HCT116 (cell line): ENCODE measurements around the gene VEGFA. TPM values are rescaled to one million over a fixed set of nuclear protein-coding genes. Genes with fewer than 3 reads are reported as not detected.

Source experiments
- ATAC-seq: fragments of 200-7000 bp; cut with Tn5 transposase; 2 replicates; pipeline ENCODE4 v1.9.1; 2020; ENCODE audit warnings: mild to moderate bottlenecking, moderate library complexity
- BruUV-seq: library from RNA; stranded (reverse); fragments of 400-500 nt; replicated peaks from 2 replicates; lab custom pipeline; 2021; lab: Mats Ljungman, UMichigan
- CTCF ChIA-PET: fragments of 300-600 bp; sonication (Branson Sonifier 250); formaldehyde crosslinking; loops from one replicate; lab custom pipeline; 2021; ENCODE audit warnings: antibody characterized with exemption; lab: Charles Lee
- POLR2A ChIA-PET: fragments of 300-600, 350-600 bp; sonication (Branson Sonifier 250); formaldehyde crosslinking; loops from one replicate; lab custom pipeline; 2021; ENCODE audit warnings: antibody characterized with exemption; lab: Charles Lee
- RAD21 ChIA-PET, 2 experiments: fragments of 300-600 bp; sonication (Branson Sonifier 250); formaldehyde crosslinking; loops; one replicate each; lab custom pipeline; 2023; ENCODE audit warnings: low total read pairs in 2 of 2; ENCODE audit not compliant: uncharacterized antibody in 2 of 2, unreplicated experiment in 2 of 2, low non-redundant PET in 1 of 2; lab: Charles Lee
- DNase-seq: peaks from one replicate; pipeline ENCODE4 v3.0.0-alpha.2; 2010; ENCODE audit warnings: low read depth, low spot score
- H2AFZ ChIP-seq: fragments of 200-600 bp; shearing (Covaris generic), sonication (generic); 2 replicates; pipeline ENCODE4 v1.6.1; 2017; ENCODE audit warnings: low read depth, mixed run types, mixed read lengths, antibody characterized with exemption, low read length; ENCODE audit not compliant: poor library complexity, severe bottlenecking
- H3K27ac ChIP-seq: 2 replicates; pipeline ENCODE4 v1.5.1; 2012; ENCODE audit warnings: low read depth, low read length
- H3K27me3 ChIP-seq: fragments of 200-600 bp; sonication (generic); 2 replicates; pipeline ENCODE4 v1.6.1; 2016; ENCODE audit warnings: mixed run types, low read length, mixed read lengths; ENCODE audit not compliant: insufficient read depth
- H3K36me3 ChIP-seq, 2 experiments: fragments of 200-500 bp in 1 of 2; fragments of 200-600 bp in 1 of 2; sonication (Bioruptor generic) in 1 of 2; sonication (generic) in 1 of 2; 2 replicates each; pipeline versions ENCODE4 v1.5.1 to v1.6.1; 2014 to 2016; ENCODE audit warnings: low read length in 2 of 2, inconsistent platforms in 1 of 2, mixed read lengths in 1 of 2, mixed run types in 1 of 2; ENCODE audit not compliant: insufficient read depth in 2 of 2, control insufficient read depth in 1 of 2
- H3K4me1 ChIP-seq, 2 experiments: fragments of 200-600 bp in 1 of 2; sonication (generic) in 1 of 2; 2 replicates each; pipeline versions ENCODE4 v1.5.1 to v1.6.1; 2012 to 2017; ENCODE audit warnings: low read length in 2 of 2, inconsistent platforms in 1 of 2, mild to moderate bottlenecking in 1 of 2, mixed read lengths in 1 of 2, mixed run types in 1 of 2, moderate library complexity in 1 of 2; ENCODE audit not compliant: insufficient read depth in 2 of 2, control insufficient read depth in 1 of 2
- H3K4me2 ChIP-seq: fragments of 200-600 bp; sonication (generic); 2 replicates; pipeline ENCODE4 v1.6.1; 2017; ENCODE audit warnings: mixed run types, low read length, mixed read lengths
- H3K4me3 ChIP-seq, 2 experiments: fragments of 200-600 bp in 1 of 2; sonication (generic) in 1 of 2; replicated peaks in 1 of 2; 2 replicates each; pipeline ENCODE4 v1.5.1; 2011 to 2016; ENCODE audit warnings: low read length in 2 of 2, control low read depth in 1 of 2, low read depth in 1 of 2, mild to moderate bottlenecking in 1 of 2, mixed read lengths in 1 of 2, mixed run types in 1 of 2
- H3K79me2 ChIP-seq: fragments of 200-600 bp; sonication (generic); 2 replicates; pipeline ENCODE4 v1.6.1; 2017; ENCODE audit warnings: mild to moderate bottlenecking, mixed run types, low read length, moderate library complexity, mixed read lengths; ENCODE audit not compliant: insufficient read depth
- H3K9ac ChIP-seq: fragments of 200-600 bp; sonication (generic); 2 replicates; pipeline ENCODE4 v1.6.1; 2016; ENCODE audit warnings: low read length, mixed read lengths
- H3K9me2 ChIP-seq: fragments of 200-600 bp; sonication (generic), shearing (Covaris generic); 2 replicates; pipeline ENCODE4 v1.6.1; 2017; ENCODE audit warnings: mixed run types, mild to moderate bottlenecking, moderate library complexity; ENCODE audit not compliant: insufficient read depth
- H3K9me3 ChIP-seq, 2 experiments: fragments of 200-500 bp in 1 of 2; fragments of 200-600 bp in 1 of 2; sonication (Bioruptor generic) in 1 of 2; sonication (generic) in 1 of 2; 2 replicates each; pipeline ENCODE4 v1.6.1; 2014 to 2017; ENCODE audit warnings: low read length in 2 of 2, mixed read lengths in 2 of 2, inconsistent platforms in 1 of 2, low read depth in 1 of 2, mild to moderate bottlenecking in 1 of 2, mixed run types in 1 of 2, moderate library complexity in 1 of 2; ENCODE audit not compliant: control insufficient read depth in 1 of 2, insufficient read depth in 1 of 2
- H4K20me1 ChIP-seq: fragments of 200-600 bp; sonication (generic), shearing (Covaris generic); 2 replicates; pipeline ENCODE4 v1.6.1; 2017; ENCODE audit warnings: mixed run types, mild to moderate bottlenecking, moderate library complexity; ENCODE audit not compliant: insufficient read depth
- CBX3 ChIP-seq: IDR thresholded peaks from 2 replicates; pipeline ENCODE4 v1.6.1; 2012; ENCODE audit warnings: low read depth
- EGR1 ChIP-seq: IDR thresholded peaks from 2 replicates; pipeline ENCODE4 v1.6.1; 2012; ENCODE audit warnings: low read depth
- EZH2 ChIP-seq: fragments of 200-600 bp; sonication (generic); IDR thresholded peaks from 2 replicates; pipeline ENCODE4 v1.6.1; 2017; ENCODE audit warnings: antibody characterized with exemption, mixed run types
- EZH2phosphoT487 ChIP-seq: fragments of 200-600 bp; IDR thresholded peaks from 2 replicates; pipeline ENCODE4 v1.6.1; 2018; ENCODE audit warnings: antibody characterized with exemption, borderline replicate concordance
- POLR2AphosphoS5 ChIP-seq: IDR thresholded peaks from 2 replicates; pipeline ENCODE4 v1.6.1; 2011; ENCODE audit warnings: mild to moderate bottlenecking, low read depth, low read length, moderate library complexity
- SP1 ChIP-seq: IDR thresholded peaks from 2 replicates; pipeline ENCODE4 v1.6.1; 2012; ENCODE audit warnings: low read depth
- intact Hi-C: fragments of 100-400 bp; cut with micrococcal nuclease; formaldehyde crosslinking; loops from 2 replicates; pipeline ENCODE4 v1.10.0; 2022
- total RNA-seq: library from RNA; stranded (reverse); gene quantifications from one replicate; pipeline ENCODE4 v1.2.1, GENCODE V29; 2021; ENCODE audit not compliant: unreplicated experiment
- TF ChIP-seq, protein P1 (sequence below), 3 experiments: fragments of 200-600 bp in 1 of 3; sonication (generic) in 1 of 3; IDR thresholded peaks in 2 of 3; conservative IDR thresholded peaks in 1 of 3; 2 replicates each; pipeline ENCODE4 v1.5.1; 2012 to 2017; ENCODE audit warnings: low read depth in 2 of 3, low read length in 2 of 3, antibody characterized with exemption in 1 of 3, borderline replicate concordance in 1 of 3, control low read depth in 1 of 3, mild to moderate bottlenecking in 1 of 3, mixed read lengths in 1 of 3, mixed run types in 1 of 3, moderate library complexity in 1 of 3; ENCODE audit not compliant: insufficient read depth in 1 of 3
- TF ChIP-seq, protein P2 (sequence below): IDR thresholded peaks from 2 replicates; pipeline ENCODE4 v1.6.1; 2012

VEGFA gene
- total RNA-seq, 1 experiment from 2014 or later: 112 TPM

DNA sequence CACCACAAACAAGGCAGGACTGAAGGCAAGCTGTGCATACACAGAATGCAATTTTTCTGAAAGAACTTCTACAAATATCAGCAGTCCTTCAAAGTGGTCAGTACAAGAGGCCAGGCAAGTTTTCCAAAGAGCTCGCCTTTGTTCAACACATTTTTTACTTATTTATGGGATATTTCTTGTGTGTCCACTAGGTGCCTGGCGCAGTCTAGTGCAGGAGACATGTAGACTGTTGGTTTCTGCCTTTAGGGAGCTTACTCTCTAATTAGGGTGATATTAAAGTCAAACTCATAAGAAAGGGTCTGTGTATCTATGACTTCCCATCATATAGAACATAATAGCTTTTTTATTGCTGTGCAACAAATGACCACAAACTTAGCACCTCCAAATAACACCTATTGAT is 21.2 kb upstream of the VEGFA start:
- no peak overlapping the region for H3K4me3 ChIP-seq
- no peak for DNase-seq
- H3K4me2 ChIP-seq: no peak overlapping the region
- TF ChIP-seq POLR2AphosphoS5: no peak
- TF ChIP-seq, protein P1, sequence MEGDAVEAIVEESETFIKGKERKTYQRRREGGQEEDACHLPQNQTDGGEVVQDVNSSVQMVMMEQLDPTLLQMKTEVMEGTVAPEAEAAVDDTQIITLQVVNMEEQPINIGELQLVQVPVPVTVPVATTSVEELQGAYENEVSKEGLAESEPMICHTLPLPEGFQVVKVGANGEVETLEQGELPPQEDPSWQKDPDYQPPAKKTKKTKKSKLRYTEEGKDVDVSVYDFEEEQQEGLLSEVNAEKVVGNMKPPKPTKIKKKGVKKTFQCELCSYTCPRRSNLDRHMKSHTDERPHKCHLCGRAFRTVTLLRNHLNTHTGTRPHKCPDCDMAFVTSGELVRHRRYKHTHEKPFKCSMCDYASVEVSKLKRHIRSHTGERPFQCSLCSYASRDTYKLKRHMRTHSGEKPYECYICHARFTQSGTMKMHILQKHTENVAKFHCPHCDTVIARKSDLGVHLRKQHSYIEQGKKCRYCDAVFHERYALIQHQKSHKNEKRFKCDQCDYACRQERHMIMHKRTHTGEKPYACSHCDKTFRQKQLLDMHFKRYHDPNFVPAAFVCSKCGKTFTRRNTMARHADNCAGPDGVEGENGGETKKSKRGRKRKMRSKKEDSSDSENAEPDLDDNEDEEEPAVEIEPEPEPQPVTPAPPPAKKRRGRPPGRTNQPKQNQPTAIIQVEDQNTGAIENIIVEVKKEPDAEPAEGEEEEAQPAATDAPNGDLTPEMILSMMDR (IDR thresholded peaks at IDR 0.05 in 2 of 3, conservative IDR thresholded peaks at IDR 0.05 in 1 of 3; ENCODE audit: borderline replicate concordance in 1 of 3, insufficient read depth in 1 of 3, low read depth in 2 of 3, low read length in 2 of 3): peak in 1 of 3 experiments; percentile 16; a peak in 1 of 6 replicates
- TF ChIP-seq EZH2phosphoT487: no peak
- peak; percentile 50; the same call in 1 of the 2 replicates for ATAC-seq
- no peaks in the 10 kb centered on the region for H4K20me1 ChIP-seq
- POLR2A ChIA-PET: interaction anchor here (2.0 kb wide), 1 partner anchor 21 kb away, joined by 7 read pairs; the partner anchor contains the start of gene VEGFA
- BruUV-seq: no TSS peak
- H3K36me3 ChIP-seq: no peaks in the 10 kb centered on the region
- no peak overlapping the region for H3K27ac ChIP-seq
- intact Hi-C loops: no loop called here
- no peaks in the 10 kb centered on the region for H3K9me3 ChIP-seq
- H3K9me2 ChIP-seq: no peaks in the 10 kb centered on the region
- H3K4me1 ChIP-seq: no peaks in the 10 kb centered on the region
- H3K9ac ChIP-seq: no peak overlapping the region
- no peaks in the 10 kb centered on the region for H3K79me2 ChIP-seq
- H3K27me3 ChIP-seq: no peaks in the 10 kb centered on the region
- no peak overlapping the region for H2AFZ ChIP-seq
- RAD21 ChIA-PET: no interaction called here
- CTCF ChIA-PET: interaction anchor here (0.5 to 1.7 kb wide), 2 partner anchors 10 to 115 kb away, joined by 4 to 5 read pairs; no protein-coding TSS in a partner anchor

DNA sequence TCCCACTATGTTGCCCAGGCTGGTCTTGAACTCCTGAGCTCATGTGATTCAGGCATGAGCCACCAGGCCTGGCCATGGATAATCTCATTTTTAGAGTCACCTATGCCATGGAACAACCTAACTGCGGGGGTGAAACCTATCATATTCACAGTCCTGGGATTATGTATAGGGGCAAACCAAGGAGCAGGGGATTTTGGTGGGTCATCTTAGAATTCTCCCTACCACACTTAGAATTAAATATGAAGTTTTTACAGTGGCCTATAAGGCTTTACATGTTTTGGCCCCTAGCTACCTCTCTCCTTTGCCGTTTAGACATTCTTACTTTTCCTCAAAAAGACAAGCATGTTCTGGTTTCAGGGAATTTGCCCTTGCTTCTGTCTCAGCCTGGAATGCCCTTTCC is 20.6 kb upstream of the VEGFA start:
- no peak overlapping the region for H2AFZ ChIP-seq
- intact Hi-C loops: no loop called here
- ChIA-PET CTCF (interaction anchor here (0.5 to 1.7 kb wide), 2 partner anchors 10 to 115 kb away, joined by 4 to 5 read pairs; no protein-coding TSS in a partner anchor), POLR2A (interaction anchor here (2.0 kb wide), 1 partner anchor 20 kb away, joined by 7 read pairs; the partner anchor contains the start of gene VEGFA), RAD21 (no interaction called here)
- H3K4me2 ChIP-seq: no peak overlapping the region
- H3K9me3 ChIP-seq: no peaks in the 10 kb centered on the region
- TF ChIP-seq EGR1: no peak
- no peak for TF ChIP-seq SP1
- TF ChIP-seq, protein P2, sequence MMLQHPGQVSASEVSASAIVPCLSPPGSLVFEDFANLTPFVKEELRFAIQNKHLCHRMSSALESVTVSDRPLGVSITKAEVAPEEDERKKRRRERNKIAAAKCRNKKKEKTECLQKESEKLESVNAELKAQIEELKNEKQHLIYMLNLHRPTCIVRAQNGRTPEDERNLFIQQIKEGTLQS: no peak
- TF ChIP-seq CBX3: no peak
- TF ChIP-seq, protein P1 (IDR thresholded peaks at IDR 0.05 in 2 of 3, conservative IDR thresholded peaks at IDR 0.05 in 1 of 3; ENCODE audit: borderline replicate concordance in 1 of 3, insufficient read depth in 1 of 3, low read depth in 2 of 3, low read length in 2 of 3): no peak
- TF ChIP-seq EZH2: no peak
- H3K27ac ChIP-seq: no peak overlapping the region
- H4K20me1 ChIP-seq: no peaks in the 10 kb centered on the region
- H3K4me1 ChIP-seq: no peaks in the 10 kb centered on the region
- no peaks in the 10 kb centered on the region for H3K27me3 ChIP-seq
- DNase-seq (no peak), ATAC-seq (no peak)
- no peaks in the 10 kb centered on the region for H3K9me2 ChIP-seq
- H3K79me2 ChIP-seq: no peaks in the 10 kb centered on the region
- no peaks in the 10 kb centered on the region for H3K36me3 ChIP-seq
- no peak overlapping the region for H3K4me3 ChIP-seq
- no TSS peak for BruUV-seq
- no peak overlapping the region for H3K9ac ChIP-seq
